HG02885 (cell line): ENCODE results near the gene MAN2B1.
"Not testable (repeated sequence)": the region's sequence is repeated elsewhere in the genome, so short reads cannot be mapped to it uniquely, and the experiment has no call there.

Source experiments
- ATAC-seq: cut with Tn5 transposase; IDR thresholded peaks from one replicate; pipeline ENCODE4 v1.9.1; 2021; ENCODE audit warnings: mild to moderate bottlenecking; ENCODE audit not compliant: unreplicated experiment, poor library complexity

Gene MAN2B1

GRCh38 chr19:12664406-12665280 lies 1.9 kb downstream of the MAN2B1 start:
- no peak for ATAC-seq

GRCh38 chr19:12660980-12661379 lies 5.6 kb downstream of the MAN2B1 start:
- no peak for ATAC-seq

DNA sequence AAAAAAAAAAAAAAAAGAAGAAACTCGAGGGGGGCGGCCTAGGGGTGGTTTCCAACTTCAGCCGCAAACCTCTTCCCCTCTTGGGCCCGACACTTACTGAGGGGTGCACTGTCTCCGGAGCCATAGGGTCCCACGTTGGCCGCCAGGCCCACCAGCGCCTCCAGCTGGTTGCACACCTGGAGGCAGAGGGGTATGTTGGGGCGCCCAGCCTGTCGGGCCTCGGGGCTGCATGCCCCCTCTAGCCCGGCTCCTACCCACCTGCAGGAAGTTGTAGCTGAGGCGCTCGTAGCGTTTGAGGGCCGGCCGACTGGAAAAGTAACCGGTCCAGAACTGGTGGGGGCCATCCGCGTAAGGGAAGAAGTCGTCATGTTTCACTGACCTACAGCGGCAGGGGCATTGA lies 8.6 kb downstream of the MAN2B1 start:
- ATAC-seq, result no peak

- ATAC-seq, result no peak
These were observed 9.5 kb downstream of the MAN2B1 start for GRCh38 chr19:12656899-12657571.

- no peak for ATAC-seq
These were observed 11.0 kb downstream of the MAN2B1 start for GRCh38 chr19:12655546-12655945.

GRCh38 chr19:12652219-12652618 lies 14.3 kb downstream of the MAN2B1 start:
- ATAC-seq, result no peak

GRCh38 chr19:12649941-12650340 lies 16.6 kb downstream of the MAN2B1 start:
- ATAC-seq, result no peak

- no peak for ATAC-seq
These were observed 18.5 kb downstream of the MAN2B1 start for GRCh38 chr19:12648088-12648487.

DNA sequence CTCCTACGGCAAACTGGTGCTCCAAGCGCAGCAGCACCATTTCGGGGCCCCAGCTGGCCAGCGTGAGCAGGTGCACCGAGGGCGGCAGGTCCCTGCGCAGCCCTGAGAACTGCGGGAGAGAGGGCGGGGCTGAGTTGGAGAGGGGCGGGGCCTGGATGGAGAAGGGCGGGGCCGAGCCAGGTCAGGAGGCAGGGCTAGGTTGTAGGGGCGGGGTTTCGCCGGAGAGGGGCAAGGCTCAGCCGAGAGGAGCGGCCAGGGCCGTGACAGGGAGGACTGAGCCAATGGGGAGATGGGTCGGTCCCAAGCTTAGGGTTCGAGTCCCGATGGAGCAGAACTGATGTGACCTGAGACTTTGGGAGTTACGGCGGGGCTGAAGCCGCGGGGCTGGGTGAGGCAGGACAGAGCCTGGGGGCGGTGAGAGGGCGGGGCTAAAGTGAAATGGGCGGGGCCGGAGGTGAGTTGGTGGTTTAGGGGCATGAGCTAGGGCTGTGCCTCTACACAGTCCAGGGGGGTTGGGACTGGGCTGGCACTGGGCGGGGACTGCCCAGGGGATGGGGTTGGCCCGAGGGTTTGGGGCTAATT lies 19.0 kb downstream of the MAN2B1 start:
- ATAC-seq, result no peak

DNA sequence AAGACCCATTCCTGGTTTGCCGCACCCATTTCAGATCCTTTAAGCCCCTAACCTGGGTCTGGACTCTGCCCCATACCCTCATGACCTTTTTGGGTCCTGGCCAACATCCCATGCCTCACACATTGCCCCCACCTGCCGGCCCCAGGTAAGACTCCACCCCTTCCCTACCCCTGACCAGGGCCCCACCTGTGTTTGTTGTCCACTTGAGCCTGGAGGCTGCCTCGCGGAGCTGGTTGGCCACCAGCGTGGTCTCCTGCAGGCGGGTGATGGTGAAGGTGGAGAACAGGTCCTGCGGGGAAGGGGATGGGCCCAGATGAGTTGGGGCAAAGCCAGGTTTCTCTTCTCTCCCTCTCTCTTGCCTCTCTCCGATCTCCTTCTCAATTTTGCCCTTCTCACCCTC lies 19.5 kb downstream of the MAN2B1 start:
- ATAC-seq, result no peak

DNA sequence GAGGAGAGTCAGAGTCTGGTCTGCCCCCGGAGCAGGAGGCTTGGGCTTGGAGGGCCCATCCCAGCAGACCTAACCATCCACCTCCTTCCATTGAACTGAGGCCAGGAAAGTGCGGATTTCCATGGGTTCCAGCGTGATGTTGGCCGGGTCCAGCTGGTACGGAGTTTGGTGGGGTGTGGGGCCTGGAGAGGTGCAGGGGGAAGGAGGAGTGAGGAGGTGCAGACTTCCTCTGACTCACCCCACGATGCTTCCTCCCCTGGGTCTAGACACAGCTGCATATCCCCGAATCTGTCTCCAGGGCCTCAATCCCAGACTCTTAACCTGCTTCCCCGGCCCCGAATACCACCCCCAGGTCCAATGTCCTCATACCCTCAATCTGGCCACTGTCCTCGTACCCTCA lies 20.0 kb downstream of the MAN2B1 start:
- no peak for ATAC-seq

DNA sequence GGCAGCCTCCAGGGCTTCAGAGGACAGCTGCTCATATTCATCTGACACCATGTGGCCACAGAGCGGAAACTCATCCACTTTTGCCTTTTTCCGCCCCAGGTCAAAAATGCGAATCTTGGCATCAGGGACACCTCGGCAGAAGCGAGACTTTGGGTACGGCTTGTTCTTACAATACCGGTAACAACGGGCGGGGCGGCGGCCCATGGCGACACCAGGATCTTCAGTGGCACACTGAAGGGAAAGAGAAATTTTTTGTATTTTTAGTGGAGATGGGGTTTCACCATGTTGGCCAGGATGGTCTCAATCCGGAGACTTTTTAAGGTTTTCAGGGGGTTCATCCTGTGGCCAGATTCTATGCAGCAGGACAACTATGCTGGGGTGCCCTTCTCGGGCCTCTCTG lies 22.8 kb downstream of the MAN2B1 start:
- not testable (repeated sequence) for ATAC-seq

DNA sequence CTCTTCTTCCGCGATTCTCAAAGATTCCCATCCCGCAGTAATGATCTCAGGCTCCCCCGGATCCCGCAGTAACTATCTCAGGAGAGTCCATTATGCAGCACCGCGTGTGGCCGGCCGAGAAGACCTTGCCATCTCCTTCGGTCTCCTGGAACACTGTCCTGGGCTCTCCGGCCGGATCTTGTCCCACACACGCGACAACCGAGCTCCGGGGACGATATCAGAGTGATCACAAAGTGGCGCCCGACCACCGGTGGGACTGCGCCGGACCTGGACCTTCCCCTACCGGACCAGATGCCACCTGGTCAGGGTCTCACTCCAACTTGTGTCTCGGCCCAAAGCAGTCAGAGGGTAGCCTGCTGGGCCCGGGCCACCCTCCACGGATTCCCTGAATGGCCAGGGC lies 24.0 kb downstream of the MAN2B1 start:
- no peak for ATAC-seq

- ATAC-seq, result no peak
These were observed 25.1 kb downstream of the MAN2B1 start for GRCh38 chr19:12641456-12641855.

- no peak for ATAC-seq
These were observed 26.5 kb downstream of the MAN2B1 start for GRCh38 chr19:12639901-12640613.

GRCh38 chr19:12638611-12639182 lies 27.8 kb downstream of the MAN2B1 start:
- no peak for ATAC-seq

- no peak for ATAC-seq
These were observed 29.9 kb downstream of the MAN2B1 start for GRCh38 chr19:12636631-12637030.

DNA sequence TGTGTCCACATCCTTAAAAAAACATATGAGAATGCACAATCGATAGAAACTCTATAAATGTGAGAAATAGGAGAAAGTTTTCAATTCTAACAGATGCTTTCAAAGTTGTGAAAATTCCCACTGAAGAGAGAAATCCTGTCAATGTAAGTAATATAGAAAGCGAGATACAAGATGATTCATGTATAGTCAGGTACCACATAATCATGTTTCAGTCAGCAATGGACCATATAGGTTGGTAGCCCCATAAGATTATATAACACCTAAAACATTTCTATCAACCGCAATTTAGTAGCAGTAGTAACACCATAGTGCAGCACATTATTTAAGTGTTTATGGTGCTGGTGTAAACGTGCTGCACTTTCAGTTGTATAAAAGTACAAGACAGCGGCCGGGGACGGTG lies 37.3 kb downstream of the MAN2B1 start:
- ATAC-seq, result no peak

- ATAC-seq, result no peak
These were observed 38.2 kb downstream of the MAN2B1 start for GRCh38 chr19:12628040-12629022.
